Measurements from ENCODE around the gene VWA5B2.

DNA sequence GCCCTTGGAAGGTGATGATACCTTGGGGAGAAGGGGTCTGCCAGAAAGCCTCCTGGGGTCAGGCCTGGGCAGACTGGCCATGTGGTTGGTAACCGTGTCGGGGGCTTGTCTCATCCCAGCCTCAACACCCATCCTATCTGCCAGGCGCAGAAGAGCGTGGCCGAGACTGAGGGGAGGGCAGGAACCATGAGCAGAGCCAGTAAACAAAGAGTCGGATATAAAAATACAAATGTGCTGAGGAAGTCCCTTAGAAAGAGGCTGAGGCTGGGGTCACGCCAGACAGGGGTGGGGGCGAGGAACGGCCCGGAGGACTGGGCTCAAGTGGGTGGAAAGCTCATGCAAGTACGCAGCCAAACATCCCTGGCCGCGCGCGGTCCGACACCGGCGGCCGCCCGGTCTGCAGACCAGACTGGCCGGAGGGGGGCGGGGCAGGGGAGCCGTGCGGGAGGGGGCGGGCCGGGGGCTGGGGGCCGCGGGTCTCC is 30.1 kb downstream of the VWA5B2 start:
- no peak for TF ChIP-seq POLR2A (IDR thresholded peaks at IDR 0.05)
- TF ChIP-seq, protein P1, sequence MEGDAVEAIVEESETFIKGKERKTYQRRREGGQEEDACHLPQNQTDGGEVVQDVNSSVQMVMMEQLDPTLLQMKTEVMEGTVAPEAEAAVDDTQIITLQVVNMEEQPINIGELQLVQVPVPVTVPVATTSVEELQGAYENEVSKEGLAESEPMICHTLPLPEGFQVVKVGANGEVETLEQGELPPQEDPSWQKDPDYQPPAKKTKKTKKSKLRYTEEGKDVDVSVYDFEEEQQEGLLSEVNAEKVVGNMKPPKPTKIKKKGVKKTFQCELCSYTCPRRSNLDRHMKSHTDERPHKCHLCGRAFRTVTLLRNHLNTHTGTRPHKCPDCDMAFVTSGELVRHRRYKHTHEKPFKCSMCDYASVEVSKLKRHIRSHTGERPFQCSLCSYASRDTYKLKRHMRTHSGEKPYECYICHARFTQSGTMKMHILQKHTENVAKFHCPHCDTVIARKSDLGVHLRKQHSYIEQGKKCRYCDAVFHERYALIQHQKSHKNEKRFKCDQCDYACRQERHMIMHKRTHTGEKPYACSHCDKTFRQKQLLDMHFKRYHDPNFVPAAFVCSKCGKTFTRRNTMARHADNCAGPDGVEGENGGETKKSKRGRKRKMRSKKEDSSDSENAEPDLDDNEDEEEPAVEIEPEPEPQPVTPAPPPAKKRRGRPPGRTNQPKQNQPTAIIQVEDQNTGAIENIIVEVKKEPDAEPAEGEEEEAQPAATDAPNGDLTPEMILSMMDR (IDR thresholded peaks at IDR 0.05): no peak
